GM23248 (cell line): ENCODE results near the gene TMEM143.

ENCODE experiments used
- EZH2 ChIP-seq: fragments of 200-600 bp; sonication (generic); IDR thresholded peaks from 2 replicates; pipeline ENCODE4 v1.6.1; 2018; ENCODE audit warnings: antibody characterized with exemption, mild to moderate bottlenecking; ENCODE audit not compliant: insufficient read depth, poor library complexity, severe bottlenecking
- EZH2phosphoT487 ChIP-seq: fragments of 200-600 bp; sonication (generic); IDR thresholded peaks from 2 replicates; pipeline ENCODE4 v1.6.1; 2018; ENCODE audit warnings: antibody characterized with exemption, moderate library complexity, mild to moderate bottlenecking, low read depth; ENCODE audit not compliant: insufficient read depth

DNA sequence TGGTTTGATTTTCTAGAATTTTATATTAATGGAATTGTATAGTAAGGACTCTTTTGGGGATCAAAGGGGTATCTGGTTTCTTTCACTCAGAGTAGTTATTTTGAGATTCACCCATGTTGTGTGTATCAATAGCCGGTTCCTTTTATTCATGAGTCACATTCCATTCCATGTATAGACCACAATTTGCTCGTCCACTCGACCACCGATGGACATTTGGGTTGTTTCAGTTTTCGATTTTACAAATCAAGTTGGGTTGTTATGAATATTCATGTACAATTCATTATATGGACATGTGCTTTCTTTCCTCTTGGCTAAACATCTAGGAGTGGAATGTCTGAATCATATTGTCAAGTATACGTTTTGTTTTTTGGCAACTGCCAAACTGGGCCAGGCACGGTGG lies 48.0 kb downstream of the TMEM143 start:
- TF ChIP-seq EZH2phosphoT487 (no peak), EZH2 (no peak)
